Measurements from ENCODE around the gene NRSN2. TPM values are rescaled to one million over a fixed set of nuclear protein-coding genes. Genes with fewer than 3 reads are reported as not detected.

NRSN2 gene, protein sequence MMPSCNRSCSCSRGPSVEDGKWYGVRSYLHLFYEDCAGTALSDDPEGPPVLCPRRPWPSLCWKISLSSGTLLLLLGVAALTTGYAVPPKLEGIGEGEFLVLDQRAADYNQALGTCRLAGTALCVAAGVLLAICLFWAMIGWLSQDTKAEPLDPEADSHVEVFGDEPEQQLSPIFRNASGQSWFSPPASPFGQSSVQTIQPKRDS
- 10 to 100 TPM; 61.1 to 76.6 (median 65.4) TPM for total RNA-seq (2021; fragmentation: NEBNext Ultra II Directional; extraction: Animal tissue kit (Norgen Biotek cat#: 25700))
- long read RNA-seq, transcript NRSN2-202 (4 exons, 2,088 nt) = major isoform, 24 of 39 reads
- long read RNA-seq, partial matches to known transcripts = 5 of 39 reads
- long read RNA-seq, other reads (novel, unspliced or antisense) = 9 of 39 reads

DNA sequence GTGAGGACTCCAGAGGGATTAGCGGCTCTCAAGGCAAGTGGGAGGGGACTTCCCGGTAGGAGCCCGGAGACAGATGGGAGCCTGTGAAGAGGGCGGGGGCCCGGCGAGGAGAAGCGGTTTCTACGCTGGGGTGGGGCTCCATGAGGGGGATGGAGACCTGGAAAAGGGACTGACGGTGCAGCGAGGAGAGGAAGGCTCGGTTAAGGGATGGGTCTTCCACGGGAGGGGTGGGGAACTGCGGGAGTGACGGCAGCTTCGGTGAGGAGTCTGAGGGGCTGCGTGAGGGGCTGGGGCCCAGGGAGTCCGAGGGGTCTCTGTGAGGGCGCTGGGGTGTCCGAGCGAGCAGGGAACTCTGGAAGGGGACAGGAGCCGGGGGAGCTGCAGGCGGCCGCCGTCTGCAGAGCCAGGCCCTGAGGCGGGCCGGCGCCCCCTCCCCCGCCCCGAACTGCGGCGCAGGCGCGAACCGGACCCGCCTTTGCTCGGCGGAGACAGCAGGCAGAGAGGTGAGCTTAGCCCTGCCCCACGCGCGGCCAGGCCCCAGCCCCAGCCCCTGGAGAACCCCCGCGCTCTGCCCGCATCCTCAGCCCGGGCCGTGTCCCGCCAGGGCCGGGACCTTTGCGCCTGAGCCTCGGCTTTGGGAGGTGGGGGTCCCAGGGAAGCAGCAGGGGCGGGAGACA is at the start of gene NRSN2:
Gene NRSN2 (plus strand): TSS at position 472 of the 677 bp plus-strand sequence. CDS start 2,533 bp downstream, outside the sequence.
- peaks cover 6% of the 10 kb centered on the region for H3K27me3 Mint-ChIP-seq (ENCODE audit: insufficient read depth)
- peak within 1 kb of the TSS; percentile 94 for H3K4me3 Mint-ChIP-seq
- H3K9me3 Mint-ChIP-seq = peaks cover 35% of the 10 kb centered on the region
- TF ChIP-seq, protein P1, sequence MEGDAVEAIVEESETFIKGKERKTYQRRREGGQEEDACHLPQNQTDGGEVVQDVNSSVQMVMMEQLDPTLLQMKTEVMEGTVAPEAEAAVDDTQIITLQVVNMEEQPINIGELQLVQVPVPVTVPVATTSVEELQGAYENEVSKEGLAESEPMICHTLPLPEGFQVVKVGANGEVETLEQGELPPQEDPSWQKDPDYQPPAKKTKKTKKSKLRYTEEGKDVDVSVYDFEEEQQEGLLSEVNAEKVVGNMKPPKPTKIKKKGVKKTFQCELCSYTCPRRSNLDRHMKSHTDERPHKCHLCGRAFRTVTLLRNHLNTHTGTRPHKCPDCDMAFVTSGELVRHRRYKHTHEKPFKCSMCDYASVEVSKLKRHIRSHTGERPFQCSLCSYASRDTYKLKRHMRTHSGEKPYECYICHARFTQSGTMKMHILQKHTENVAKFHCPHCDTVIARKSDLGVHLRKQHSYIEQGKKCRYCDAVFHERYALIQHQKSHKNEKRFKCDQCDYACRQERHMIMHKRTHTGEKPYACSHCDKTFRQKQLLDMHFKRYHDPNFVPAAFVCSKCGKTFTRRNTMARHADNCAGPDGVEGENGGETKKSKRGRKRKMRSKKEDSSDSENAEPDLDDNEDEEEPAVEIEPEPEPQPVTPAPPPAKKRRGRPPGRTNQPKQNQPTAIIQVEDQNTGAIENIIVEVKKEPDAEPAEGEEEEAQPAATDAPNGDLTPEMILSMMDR (IDR thresholded peaks at IDR 0.05) = no peak
- H3K4me1 Mint-ChIP-seq (ENCODE audit: low read depth) = peaks cover 21% of the 10 kb centered on the region
- H3K27ac Mint-ChIP-seq = peak within 1 kb of the TSS; percentile 86
- DNase-seq = peak; percentile 41
- H3K36me3 Mint-ChIP-seq (ENCODE audit: low read depth) = peaks cover 31% of the 10 kb centered on the region

DNA sequence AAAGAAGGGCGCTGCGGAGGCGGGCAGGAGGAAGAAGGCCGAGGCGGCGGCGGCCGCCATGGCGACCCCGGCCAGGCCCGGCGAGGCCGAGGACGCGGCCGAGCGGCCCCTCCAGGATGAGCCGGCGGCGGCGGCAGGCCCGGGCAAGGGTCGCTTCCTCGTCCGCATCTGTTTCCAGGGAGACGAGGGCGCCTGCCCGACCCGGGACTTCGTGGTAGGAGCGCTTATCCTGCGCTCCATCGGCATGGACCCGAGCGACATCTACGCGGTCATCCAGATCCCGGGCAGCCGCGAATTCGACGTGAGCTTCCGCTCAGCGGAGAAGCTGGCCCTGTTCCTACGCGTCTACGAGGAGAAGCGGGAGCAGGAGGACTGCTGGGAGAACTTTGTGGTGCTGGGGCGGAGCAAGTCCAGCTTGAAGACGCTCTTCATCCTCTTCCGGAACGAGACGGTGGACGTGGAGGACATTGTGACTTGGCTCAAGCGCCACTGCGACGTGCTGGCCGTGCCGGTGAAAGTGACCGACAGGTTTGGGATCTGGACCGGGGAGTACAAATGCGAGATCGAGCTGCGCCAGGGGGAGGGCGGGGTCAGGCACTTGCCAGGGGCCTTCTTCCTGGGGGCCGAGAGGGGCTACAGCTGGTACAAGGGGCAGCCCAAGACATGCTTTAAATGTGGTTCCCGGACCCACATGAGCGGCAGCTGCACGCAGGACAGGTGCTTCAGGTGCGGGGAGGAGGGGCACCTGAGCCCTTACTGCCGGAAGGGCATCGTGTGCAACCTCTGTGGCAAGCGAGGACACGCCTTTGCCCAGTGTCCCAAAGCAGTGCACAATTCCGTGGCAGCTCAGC is 48.8 kb upstream of the NRSN2 start:
- Mint-ChIP-seq H3K4me1 (ENCODE audit: low read depth) (peaks cover 50% of the 10 kb centered on the region), H3K27me3 (ENCODE audit: insufficient read depth) (no peaks in the 10 kb centered on the region; the same call in 1 of the 2 replicates), H3K27ac (peak overlapping the region; percentile 92), H3K9me3 (no peaks in the 10 kb centered on the region), H3K36me3 (ENCODE audit: low read depth) (peaks cover 23% of the 10 kb centered on the region), H3K4me3 (peak overlapping the region; percentile 100)
- peak; percentile 71 for DNase-seq
- TF ChIP-seq, protein P1 (IDR thresholded peaks at IDR 0.05) = no peak

DNA sequence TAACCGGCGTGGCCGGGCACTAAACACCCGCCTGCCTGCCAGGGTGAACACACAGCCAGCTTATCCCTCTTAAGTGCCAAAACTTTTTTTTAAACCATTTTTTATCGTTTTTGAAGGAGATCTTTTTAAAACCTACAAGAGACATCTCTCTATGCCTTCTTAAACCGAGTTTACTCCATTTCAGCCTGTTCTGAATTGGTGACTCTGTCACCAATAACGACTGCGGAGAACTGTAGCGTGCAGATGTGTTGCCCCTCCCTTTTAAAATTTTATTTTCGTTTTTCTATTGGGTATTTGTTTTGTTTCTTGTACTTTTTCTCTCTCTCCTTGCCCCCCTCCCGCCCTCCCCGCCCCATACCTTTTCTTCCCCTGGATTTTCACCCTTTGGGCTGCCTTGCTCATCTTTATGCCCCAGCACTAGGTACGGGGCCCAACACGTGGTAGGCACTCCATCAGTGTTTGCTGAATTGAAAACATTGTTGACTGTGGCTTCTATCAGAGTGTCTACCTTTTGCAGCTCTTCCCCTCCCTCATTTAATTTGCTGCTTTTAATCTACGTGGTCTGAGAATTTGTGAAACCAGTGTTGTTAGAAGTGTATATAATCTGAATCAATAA is 48.0 kb upstream of the NRSN2 start:
- Mint-ChIP-seq H3K27me3 (ENCODE audit: insufficient read depth) (no peaks in the 10 kb centered on the region; the same call in 1 of the 2 replicates), H3K27ac (peak overlapping the region; percentile 92), H3K36me3 (ENCODE audit: low read depth) (peaks cover 23% of the 10 kb centered on the region), H3K4me1 (ENCODE audit: low read depth) (peaks cover 50% of the 10 kb centered on the region), H3K9me3 (no peaks in the 10 kb centered on the region), H3K4me3 (peak overlapping the region; percentile 100)
- DNase-seq = no peak
- TF ChIP-seq, protein P1 (IDR thresholded peaks at IDR 0.05) = no peak

DNA sequence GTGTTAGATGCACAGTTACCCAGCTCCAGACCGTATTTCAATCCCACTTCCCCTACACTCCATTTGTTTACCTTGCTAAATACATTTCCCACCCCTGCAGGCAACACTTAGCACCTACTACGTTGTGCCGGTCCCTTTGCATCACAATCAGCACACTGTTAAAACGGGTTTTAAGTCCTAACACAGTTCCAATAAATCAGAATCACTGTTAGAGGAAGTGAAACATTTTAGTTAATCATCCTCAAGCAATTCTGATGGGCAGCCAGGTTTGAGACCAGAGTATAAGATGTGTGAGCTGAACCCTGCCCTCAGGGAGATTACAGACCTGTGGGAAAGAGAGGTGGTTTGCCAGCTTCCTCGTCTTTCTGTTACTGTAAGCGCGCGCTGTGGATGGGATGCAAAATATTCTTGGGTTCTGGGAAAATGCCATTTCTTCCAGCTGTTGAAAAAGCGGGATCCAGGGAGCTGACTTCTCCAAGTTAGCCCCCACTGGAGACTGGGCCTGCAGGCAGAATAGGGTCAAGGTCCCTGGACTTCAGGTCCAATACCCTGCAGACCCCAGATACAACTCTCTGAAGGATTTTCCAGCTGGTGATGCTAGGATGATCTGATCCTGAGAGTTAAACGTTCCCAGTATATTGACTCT is 46.4 kb upstream of the NRSN2 start:
- Mint-ChIP-seq H3K27me3 (ENCODE audit: insufficient read depth) (no peaks in the 10 kb centered on the region; the same call in 1 of the 2 replicates), H3K27ac (peak overlapping the region; percentile 15), H3K4me1 (ENCODE audit: low read depth) (peaks cover 50% of the 10 kb centered on the region), H3K4me3 (peak overlapping the region; percentile 100), H3K9me3 (no peaks in the 10 kb centered on the region), H3K36me3 (ENCODE audit: low read depth) (peaks cover 23% of the 10 kb centered on the region)
- no peak for DNase-seq
- TF ChIP-seq, protein P1 (IDR thresholded peaks at IDR 0.05) = no peak
